Astrocyte (in vitro differentiated cells and primary cell): ENCODE measurements around the gene GAS6.

Source experiments
- EZH2 ChIP-seq: IDR thresholded peaks from 2 replicates; pipeline ENCODE4 v1.6.1; 2012; ENCODE audit warnings: mild to moderate bottlenecking, low read length, inconsistent platforms; ENCODE audit not compliant: insufficient read depth
- TF ChIP-seq, protein P1 (sequence below): IDR thresholded peaks from 2 replicates; pipeline ENCODE4 v1.5.1; 2011; ENCODE audit warnings: low read depth, mild to moderate bottlenecking, inconsistent platforms, low read length, moderate library complexity; ENCODE audit not compliant: insufficient read depth

DNA sequence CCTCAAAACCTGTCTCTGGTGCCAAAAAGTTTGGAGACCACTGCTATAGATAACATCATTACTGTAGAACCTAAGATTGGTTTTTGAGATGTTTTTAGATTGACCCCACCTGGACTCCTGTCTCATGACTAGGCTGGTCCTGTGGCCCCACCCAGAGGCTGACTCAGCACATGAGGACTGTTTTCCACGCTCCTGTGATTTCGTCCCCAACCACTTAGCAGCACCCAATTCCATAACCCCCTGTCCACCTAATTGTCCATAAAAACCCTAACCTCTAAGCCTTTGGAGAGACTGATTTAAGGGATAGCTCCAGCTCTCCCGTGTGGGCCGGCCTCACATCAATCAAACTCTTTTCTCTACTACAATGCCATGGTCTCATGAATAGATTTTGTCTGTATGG lies 25.6 kb upstream of the GAS6 start:
- TF ChIP-seq, protein P1, sequence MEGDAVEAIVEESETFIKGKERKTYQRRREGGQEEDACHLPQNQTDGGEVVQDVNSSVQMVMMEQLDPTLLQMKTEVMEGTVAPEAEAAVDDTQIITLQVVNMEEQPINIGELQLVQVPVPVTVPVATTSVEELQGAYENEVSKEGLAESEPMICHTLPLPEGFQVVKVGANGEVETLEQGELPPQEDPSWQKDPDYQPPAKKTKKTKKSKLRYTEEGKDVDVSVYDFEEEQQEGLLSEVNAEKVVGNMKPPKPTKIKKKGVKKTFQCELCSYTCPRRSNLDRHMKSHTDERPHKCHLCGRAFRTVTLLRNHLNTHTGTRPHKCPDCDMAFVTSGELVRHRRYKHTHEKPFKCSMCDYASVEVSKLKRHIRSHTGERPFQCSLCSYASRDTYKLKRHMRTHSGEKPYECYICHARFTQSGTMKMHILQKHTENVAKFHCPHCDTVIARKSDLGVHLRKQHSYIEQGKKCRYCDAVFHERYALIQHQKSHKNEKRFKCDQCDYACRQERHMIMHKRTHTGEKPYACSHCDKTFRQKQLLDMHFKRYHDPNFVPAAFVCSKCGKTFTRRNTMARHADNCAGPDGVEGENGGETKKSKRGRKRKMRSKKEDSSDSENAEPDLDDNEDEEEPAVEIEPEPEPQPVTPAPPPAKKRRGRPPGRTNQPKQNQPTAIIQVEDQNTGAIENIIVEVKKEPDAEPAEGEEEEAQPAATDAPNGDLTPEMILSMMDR = no peak
- no peak for TF ChIP-seq EZH2
